NCI-H446 treated with DMSO at 0.1 percent for 48 hours (cell line): ENCODE results near the gene NRXN2.
"Not testable (repeated sequence)": the region's sequence is repeated elsewhere in the genome, so short reads cannot be mapped to it uniquely, and the experiment has no call there.

Experiments
- DNase-seq: peaks from one replicate; lab custom pipeline; 2025; lab: John Stamatoyannopoulos, UW

The NRXN2 gene

DNA sequence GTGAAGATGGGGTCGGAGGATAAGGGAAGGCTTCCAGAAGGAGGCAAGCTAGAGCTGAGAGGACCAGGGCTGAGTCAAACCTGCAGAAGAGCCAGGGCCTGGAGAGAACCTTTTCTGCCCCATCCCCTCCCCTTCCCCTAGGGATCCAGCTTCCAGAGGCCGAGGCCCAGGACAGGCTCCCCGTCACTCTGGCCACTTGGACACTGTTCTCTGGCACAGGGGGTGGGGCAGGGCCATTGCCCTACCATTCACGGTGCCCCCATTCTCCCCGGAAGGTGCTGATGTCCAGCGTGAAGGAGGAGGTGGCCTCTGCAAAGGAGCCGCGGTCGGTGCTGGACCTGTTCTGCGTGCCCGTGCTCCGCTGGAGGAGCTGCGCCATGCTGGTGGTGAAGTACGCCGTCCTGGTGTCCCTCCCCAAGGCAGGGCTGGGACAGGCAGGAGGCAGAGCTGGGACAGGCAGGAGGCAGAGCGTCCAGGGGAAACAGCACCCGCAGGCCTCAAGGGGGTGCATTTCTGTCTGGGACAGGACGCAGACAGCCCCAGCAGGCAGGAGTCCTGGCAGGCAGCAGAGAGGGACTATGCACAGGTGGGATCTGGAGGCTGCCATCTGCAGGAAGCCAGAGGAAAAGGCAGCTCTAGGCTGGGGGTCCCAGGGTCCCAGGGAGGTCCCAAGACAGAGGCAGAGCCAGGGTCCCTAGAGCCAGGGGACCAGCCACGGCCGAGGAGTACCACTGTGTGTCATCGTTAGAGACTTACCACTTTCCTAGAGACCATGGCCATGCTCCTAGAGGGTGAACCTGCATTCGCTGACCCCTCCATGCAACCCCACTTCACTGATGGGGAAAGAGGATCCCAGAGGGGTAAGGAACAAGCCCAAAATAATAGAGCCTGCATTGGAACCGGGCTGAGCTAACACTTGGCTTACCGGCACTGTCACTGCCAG lies 157.8 kb downstream of the NRXN2 start:
- DNase-seq, result no peak

DNA sequence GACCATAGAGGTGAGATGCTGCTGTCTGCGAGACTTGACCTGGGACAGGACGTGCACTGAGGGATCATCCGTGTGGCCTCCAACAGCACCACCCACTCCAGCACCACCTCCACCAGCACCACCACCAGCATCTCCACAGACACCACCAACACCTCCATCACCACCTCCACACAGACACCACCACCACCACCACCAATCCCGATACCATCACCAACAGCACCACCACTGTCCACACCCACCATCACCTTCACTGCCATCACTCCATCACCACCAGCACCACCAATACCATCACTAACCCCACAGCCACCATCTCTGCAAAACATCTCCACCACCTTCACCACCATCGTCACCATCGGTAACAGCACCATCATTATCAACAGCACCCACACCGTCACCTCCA lies 158.6 kb downstream of the NRXN2 start:
- DNase-seq, result no peak

DNA sequence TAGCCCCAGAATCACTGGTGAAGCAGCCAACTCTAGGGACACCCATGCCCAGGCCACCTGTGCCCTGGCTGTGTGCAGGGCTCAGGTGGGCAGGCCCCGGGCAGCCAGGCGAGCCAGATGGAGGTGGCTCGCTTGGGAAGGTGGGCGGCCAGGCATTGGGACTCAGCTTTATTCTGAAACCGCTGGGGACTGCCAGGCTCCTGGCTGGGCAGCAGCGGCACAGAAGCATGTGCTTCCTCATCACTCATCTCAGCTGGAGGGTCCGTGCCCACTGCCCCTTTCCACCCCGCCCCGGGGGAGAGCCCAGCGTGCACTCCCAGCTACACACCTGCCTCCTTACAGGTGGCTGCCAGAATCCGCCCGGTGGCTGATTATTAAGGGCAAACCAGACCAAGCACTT lies 159.0 kb downstream of the NRXN2 start:
- DNase-seq, result no peak

DNA sequence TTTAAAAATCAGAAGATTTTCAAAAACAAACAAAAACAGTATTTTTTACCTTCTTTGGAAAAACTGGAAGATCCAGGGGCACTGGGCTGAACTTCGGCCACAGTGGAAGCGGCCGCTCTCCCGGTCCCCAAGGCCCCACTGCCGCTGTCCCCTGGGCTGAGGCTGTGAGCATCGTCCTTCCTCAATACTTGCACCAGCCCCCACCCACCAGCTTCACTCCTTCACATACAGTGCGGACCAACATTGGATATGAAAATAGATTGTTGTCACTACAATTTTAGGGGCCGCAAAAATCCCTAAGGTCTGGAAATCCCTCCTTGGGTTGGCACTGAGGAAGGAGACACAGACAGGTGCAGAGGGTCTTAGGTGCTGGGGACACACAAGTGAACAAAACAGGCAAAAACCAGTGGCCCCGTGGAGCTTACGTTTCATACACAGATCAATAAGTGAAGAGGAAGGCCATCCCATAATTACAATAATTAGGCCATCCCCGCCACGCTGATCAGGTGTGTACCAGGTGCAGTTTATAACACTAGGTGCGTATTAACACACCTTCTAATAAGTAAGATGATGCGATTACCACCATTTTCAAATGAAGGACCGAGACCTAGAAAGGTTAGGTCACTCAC lies 160.2 kb downstream of the NRXN2 start:
- no peak for DNase-seq

DNA sequence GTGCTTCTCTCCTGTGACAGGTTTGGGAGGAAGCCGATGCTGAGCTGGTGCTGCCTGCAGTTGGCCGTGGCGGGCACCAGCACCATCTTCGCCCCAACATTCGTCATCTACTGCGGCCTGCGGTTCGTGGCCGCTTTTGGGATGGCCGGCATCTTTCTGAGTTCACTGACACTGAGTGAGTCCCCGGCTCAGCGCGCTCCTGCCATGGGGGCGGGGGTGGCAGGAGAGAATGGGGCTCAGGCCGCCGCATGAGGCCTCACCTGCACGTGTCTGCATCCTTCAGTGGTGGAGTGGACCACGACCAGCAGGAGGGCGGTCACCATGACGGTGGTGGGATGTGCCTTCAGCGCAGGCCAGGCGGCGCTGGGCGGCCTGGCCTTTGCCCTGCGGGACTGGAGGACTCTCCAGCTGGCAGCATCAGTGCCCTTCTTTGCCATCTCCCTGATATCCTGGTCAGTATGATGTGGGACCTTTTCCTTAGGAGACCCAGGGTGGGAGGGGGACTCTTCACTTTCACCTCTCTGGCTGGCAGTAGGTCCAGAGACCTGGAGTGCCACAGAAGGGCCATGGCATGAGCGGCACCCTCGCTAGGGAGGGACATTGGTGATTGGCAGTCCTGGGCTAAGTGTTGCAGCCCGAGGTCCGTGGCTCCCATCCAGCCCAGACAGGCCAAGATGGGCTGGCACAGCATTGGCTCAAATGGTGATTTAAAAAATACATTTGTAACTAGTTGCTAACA lies 160.8 kb downstream of the NRXN2 start:
- no peak for DNase-seq

DNA sequence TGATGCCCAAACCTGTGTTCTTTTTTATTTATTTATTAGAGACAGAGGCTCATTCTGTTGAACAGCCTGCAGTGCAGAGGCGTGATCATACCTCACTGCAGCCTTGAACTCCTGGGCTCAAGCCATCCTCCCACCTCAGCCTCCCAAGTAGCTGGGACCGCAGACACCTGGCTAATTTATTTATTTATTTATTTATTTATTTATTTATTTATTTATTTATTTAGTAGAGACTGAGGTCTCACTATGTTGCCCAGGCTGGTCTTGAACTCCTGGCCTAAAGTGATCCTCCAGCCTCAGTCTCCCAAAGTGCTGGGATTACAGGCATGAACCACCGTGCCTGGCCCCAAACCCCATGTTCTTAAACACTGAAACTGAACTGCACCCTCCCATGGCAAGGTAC lies 161.6 kb downstream of the NRXN2 start:
- DNase-seq, result not testable (repeated sequence)

DNA sequence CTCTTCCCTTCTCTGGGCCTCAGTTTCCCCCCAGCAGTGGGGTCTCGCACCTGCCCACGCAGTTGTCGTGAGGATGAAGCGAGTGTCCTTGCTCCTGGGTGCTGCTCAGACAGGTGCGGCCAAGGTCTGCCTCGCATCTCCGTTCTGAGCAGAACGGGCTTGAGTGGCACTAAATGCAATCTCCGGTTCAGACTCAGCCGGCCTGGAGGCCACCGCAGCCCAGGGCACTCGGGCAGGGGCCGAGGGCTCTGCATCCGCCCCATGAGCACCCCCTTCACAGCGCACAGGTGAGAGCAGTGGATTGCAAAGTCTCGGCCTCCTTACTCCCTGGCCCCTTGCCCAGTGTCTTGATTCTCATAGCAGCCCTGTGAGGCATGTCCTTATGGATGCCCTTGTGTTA lies 162.1 kb downstream of the NRXN2 start:
- DNase-seq, result no peak

DNA sequence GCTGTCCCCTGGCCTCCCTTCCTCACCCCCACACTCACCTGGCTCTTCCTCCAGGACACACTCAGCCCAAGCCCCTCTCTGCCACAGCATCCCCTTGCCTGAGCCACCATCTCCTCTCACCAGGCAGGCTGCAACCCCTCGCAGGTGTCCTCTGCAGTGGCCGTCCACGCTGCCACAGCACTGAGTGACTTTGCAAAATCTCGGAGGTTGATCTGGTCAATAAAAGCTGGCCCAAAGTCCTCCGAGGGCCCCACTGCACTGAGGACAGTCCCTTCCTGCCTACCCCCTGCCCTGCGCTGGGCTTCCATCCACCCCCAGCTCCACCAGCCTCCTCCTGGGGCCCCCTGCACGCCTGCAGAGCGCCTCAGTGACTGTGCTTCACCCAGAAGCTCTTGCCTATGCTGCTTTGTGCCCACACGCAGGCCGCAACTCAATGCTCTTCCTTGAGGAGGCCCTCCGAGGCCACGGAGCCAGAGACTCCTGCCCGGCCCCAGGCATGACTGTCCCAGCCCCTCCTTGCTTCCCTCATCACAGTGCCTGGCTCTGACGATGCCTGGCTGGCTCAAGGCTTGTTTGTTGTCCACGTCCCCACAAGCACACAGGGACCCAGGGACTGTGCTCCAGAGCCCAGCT lies 162.7 kb downstream of the NRXN2 start:
- no peak for DNase-seq

DNA sequence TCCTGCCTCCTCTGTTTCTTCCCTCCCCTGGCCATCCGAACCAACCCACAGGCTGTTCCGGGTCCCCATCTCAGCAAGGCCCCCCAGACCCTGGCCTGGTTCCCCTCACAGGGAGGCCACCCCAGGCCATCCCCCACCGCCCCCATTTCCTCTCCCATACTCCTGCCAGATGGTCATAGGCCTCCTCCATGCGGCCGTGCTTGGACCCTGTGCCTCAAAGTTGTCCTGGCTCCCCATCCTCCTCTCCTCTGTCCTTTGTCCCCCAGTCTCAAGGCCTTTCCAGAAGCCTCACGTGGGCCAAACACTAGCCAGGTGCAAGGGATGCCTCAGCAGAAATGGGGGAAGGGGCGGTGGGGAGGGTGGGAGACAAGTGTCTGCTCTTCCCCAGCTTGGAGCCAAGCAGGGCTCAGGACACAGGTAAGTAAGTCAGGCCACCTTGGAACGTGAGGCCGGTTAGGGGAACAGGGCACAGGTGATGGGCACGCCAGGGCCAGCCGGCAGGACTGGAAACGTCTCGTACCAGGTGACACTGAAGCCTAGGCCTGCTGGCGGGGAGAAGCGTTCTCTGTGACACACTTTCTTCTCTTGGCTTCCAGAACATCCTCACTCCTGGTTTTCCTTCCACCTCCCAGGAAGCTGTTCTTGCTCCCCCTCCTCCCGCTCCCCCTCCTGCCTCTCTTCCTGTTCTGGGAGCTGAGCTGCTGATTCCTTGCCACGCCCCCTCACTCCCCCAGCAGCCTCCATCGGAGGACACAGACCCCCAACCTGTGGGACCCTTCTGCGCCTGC lies 163.5 kb downstream of the NRXN2 start:
- no peak for DNase-seq

DNA sequence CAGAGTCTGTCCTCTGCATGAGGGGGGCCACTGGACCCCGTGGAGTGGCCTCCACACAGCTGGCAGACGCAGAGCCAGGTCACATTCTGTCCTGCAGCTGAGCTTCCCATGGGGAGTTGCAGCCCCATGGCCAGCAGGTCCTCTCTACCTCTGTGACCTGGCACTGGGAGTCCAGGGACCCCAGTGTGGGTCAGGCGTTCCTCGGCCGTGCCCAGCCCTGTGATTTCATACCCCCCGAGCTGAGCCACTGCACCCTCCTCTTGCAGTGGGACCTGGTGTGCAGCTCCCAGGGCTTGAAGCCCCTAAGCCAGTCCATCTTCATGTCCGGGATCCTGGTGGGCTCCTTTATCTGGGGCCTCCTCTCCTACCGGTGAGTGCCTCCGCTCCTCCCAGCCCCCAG lies 164.1 kb downstream of the NRXN2 start:
- no peak for DNase-seq

DNA sequence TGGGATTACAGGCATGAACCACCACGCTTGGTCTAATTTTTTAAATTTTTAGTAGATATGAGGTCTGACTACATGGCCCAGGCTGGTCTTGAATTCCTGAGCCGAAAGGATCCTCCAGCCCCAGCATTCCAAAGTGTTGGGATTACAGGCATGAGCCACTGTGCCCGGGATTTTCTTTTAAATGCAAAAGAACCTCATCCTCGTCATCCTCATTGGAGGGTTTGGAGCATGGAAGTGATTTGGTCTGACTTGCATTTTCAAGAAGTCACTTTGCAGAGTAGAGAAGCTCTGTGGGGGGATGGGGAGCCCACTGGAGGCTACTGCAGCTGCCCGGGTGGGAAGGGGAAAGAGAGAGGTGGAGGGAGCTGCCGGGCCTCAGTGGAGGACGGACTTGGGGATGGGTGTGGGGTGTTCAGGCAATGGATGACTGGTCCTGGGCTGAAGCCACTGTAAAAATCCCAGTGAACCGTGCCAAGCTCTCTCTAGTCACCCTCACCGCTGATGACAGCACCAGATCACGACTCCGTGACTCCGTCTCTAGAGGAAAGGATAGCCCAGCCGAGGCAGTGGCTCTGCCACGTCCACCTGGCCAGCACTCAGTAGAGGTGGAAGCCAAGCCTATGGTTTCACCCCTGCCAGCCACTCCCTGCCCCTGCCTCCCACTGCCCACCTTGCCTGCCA lies 164.8 kb downstream of the NRXN2 start:
- no peak for DNase-seq

DNA sequence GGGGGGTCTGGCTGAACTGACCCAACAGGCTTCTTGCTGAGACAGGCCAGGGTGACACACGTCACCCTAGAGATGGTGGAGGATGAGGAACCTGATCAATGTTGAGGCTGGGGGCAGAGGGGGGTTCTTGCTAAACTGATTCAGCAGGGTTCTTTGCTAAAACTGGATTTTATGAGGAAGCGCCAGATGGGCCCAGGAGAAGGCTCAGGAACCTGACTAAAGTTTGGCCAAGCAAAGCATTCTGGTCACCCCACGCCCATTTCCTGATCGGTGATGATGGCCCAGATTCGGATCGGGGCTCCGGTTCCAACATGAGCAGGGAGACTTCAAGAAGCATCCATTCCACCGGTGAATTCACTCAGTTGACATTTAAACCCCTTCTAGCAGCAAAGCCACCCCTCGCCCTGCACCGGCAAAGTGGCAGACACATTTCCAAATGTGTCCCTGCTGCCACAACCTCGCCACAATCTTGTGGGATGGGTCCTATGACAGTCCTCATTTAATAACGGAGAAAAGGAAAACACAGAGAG lies 166.2 kb downstream of the NRXN2 start:
- DNase-seq, result no peak
